HL-60 (cell line): ENCODE measurements around the gene CXCR4.
A peak's percentile ranks its signal among the peaks of the same experiment; 100 is the strongest.

Source experiments
- DNase-seq, 2 experiments: peaks; one replicate each; pipeline ENCODE4 v3.0.0-alpha.2; 2010 to 2020; ENCODE audit warnings: low read depth in 1 of 2, low spot score in 1 of 2
- H3K27ac ChIP-seq: fragments of 250-450 bp; sonication (Bioruptor Pico); replicated peaks from 2 replicates; pipeline ENCODE4 v1.5.1; 2020; ENCODE audit warnings: mild to moderate bottlenecking, moderate library complexity
- H3K27me3 ChIP-seq: fragments of 250-450 bp; sonication (Bioruptor Pico); 2 replicates; pipeline ENCODE4 v1.5.1; 2021; ENCODE audit warnings: mild to moderate bottlenecking, moderate library complexity; ENCODE audit not compliant: insufficient read depth, poor library complexity, severe bottlenecking
- H3K4me3 ChIP-seq: replicated peaks from 2 replicates; pipeline ENCODE4 v1.5.1; 2011; ENCODE audit warnings: mild to moderate bottlenecking, control low read depth, low read length; ENCODE audit not compliant: insufficient read depth
- GABPA ChIP-seq: IDR thresholded peaks from 2 replicates; pipeline ENCODE4 v1.6.1; 2012; ENCODE audit warnings: low read depth
- POLR2AphosphoS5 ChIP-seq: IDR thresholded peaks from 2 replicates; pipeline ENCODE4 v1.6.1; 2012; ENCODE audit warnings: low read depth
- REST ChIP-seq: IDR thresholded peaks from 2 replicates; pipeline ENCODE4 v1.6.1; 2012; ENCODE audit warnings: low read depth; ENCODE audit not compliant: insufficient replicate concordance
- SPI1 ChIP-seq: IDR thresholded peaks from 2 replicates; pipeline ENCODE4 v1.6.1; 2012; ENCODE audit warnings: low read depth, mild to moderate bottlenecking, borderline replicate concordance
- TF ChIP-seq, protein P1 (sequence below): IDR thresholded peaks from one replicate; pipeline ENCODE4 v1.5.1; 2011; ENCODE audit warnings: low read length, control low read depth, inconsistent platforms; ENCODE audit not compliant: insufficient read depth

The CXCR4 gene

DNA sequence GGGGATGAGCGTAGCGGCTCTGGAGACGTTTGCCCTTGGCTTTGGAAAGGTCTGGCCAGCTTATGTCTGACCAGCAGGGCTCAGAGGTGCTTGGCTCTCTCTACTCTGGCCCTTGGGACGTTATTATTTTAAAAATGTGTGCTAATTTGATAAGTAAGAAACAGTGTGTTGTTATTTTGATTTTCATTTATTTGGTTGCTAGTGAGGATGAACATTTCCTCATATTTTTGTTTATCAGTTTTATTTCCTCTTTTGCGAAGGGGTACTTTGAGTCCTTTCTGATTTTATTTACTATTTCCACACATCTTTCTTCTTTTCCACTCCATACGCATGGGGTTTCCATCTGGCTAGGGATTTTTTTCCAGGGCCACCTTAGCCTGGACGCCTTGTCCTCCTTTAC is 11.4 kb downstream of the CXCR4 start:
- H3K27me3 ChIP-seq = no peaks in the 10 kb centered on the region
- no peak overlapping the region for H3K4me3 ChIP-seq
- no peak for DNase-seq
- no peak overlapping the region for H3K27ac ChIP-seq
- TF ChIP-seq, protein P1, sequence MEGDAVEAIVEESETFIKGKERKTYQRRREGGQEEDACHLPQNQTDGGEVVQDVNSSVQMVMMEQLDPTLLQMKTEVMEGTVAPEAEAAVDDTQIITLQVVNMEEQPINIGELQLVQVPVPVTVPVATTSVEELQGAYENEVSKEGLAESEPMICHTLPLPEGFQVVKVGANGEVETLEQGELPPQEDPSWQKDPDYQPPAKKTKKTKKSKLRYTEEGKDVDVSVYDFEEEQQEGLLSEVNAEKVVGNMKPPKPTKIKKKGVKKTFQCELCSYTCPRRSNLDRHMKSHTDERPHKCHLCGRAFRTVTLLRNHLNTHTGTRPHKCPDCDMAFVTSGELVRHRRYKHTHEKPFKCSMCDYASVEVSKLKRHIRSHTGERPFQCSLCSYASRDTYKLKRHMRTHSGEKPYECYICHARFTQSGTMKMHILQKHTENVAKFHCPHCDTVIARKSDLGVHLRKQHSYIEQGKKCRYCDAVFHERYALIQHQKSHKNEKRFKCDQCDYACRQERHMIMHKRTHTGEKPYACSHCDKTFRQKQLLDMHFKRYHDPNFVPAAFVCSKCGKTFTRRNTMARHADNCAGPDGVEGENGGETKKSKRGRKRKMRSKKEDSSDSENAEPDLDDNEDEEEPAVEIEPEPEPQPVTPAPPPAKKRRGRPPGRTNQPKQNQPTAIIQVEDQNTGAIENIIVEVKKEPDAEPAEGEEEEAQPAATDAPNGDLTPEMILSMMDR = no peak
- TF ChIP-seq POLR2AphosphoS5 (no peak), SPI1 (no peak), GABPA (no peak), REST (no peak)

GRCh38 chr2:136104977-136105376 is 13.0 kb downstream of the CXCR4 start:
- Histone ChIP-seq H3K27ac (no peak overlapping the region), H3K4me3 (no peak overlapping the region), H3K27me3 (no peaks in the 10 kb centered on the region)
- TF ChIP-seq SPI1 (no peak), REST (no peak), POLR2AphosphoS5 (no peak), GABPA (no peak)
- TF ChIP-seq, protein P1 = no peak
- DNase-seq = peak in 1 of 2 experiments; percentile 26

DNA sequence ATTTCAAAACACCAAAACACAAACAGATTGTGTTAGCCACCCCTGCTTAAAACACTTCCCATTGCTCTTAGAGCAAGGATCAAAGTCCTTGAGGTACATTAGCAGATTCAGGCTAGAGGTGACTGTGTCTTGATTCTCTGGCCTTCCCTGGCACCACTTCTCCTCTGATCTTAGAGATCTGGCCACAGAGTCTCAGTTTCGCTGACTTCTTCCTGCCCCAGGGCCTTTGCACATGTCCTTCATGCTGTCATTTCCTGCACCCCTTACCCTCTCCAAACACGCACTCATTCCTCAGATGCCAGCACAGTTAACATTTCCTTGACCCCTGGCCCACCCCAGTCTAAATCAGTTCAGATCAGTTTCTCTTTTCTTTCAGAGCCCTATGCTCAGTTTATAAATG is 16.9 kb downstream of the CXCR4 start:
- H3K4me3 ChIP-seq = no peak overlapping the region
- no peak for DNase-seq
- TF ChIP-seq, protein P1 = no peak
- no peak for TF ChIP-seq REST
- H3K27me3 ChIP-seq = no peaks in the 10 kb centered on the region
- no peak overlapping the region for H3K27ac ChIP-seq
